SK-N-SH treated with all-trans-retinoic acid at 6 μM for 48 hours (cell line): Measurements from ENCODE around the gene HES4.

Experiments
- ARNTL ChIP-seq: fragments of 450-650 bp; formaldehyde crosslinking; IDR thresholded peaks from 2 replicates; pipeline ENCODE4 v1.5.0; 2020; ENCODE audit warnings: low read depth, mild to moderate bottlenecking, moderate library complexity, borderline replicate concordance
- BACH2 ChIP-seq: fragments of 250-450 bp; sonication (Bioruptor Pico); IDR thresholded peaks from 2 replicates; pipeline ENCODE4 v1.9.0; 2021; ENCODE audit warnings: mild to moderate bottlenecking, borderline replicate concordance
- ESRRG ChIP-seq: fragments of 250-450 bp; sonication (Bioruptor Pico); IDR thresholded peaks from 2 replicates; pipeline ENCODE4 v1.6.1; 2021; ENCODE audit warnings: mild to moderate bottlenecking
- GLIS3 ChIP-seq: fragments of 250-450 bp; sonication (Bioruptor Pico); IDR thresholded peaks from 2 replicates; pipeline ENCODE4 v1.5.0; 2020; ENCODE audit warnings: mild to moderate bottlenecking, moderate library complexity
- OSR1 ChIP-seq: fragments of 250-450 bp; sonication (Bioruptor Pico); IDR thresholded peaks from 2 replicates; pipeline ENCODE4 v1.8.0; 2022; ENCODE audit warnings: moderate library complexity, mild to moderate bottlenecking, inconsistent platforms
- PATZ1 ChIP-seq: fragments of 250-450 bp; sonication (Bioruptor Pico); IDR thresholded peaks from 2 replicates; pipeline ENCODE4 v1.8.0; 2020; ENCODE audit warnings: mild to moderate bottlenecking, moderate library complexity, borderline replicate concordance
- RARB ChIP-seq: fragments of 250-450 bp; sonication (Bioruptor Pico); IDR thresholded peaks from 2 replicates; pipeline ENCODE4 v1.8.0; 2021; ENCODE audit warnings: mild to moderate bottlenecking, moderate library complexity
- SNAI2 ChIP-seq: fragments of 250-450 bp; sonication (Bioruptor Pico); IDR thresholded peaks from 2 replicates; pipeline ENCODE4 v1.5.0; 2020; ENCODE audit warnings: mild to moderate bottlenecking, moderate library complexity
- TSHZ2 ChIP-seq: fragments of 250-450 bp; sonication (Bioruptor Pico); IDR thresholded peaks from 2 replicates; pipeline ENCODE4 v1.5.0; 2020; ENCODE audit warnings: mild to moderate bottlenecking, moderate library complexity
- ZC3H10 ChIP-seq: fragments of 250-450 bp; sonication (Bioruptor Pico); IDR thresholded peaks from 2 replicates; pipeline ENCODE4 v1.5.1; 2021; ENCODE audit warnings: mild to moderate bottlenecking, moderate library complexity
- ZFP3 ChIP-seq: fragments of 250-450 bp; sonication (Bioruptor Pico); IDR thresholded peaks from 2 replicates; pipeline ENCODE4 v1.5.0; 2020; ENCODE audit warnings: mild to moderate bottlenecking, moderate library complexity
- ZNF70 ChIP-seq: fragments of 450-650 bp; formaldehyde crosslinking; IDR thresholded peaks from 2 replicates; pipeline ENCODE4 v1.5.0; 2020; ENCODE audit warnings: mild to moderate bottlenecking, moderate library complexity
- TF ChIP-seq, protein P1 (sequence below): fragments of 250-450 bp; sonication (Bioruptor Pico); IDR thresholded peaks from 2 replicates; pipeline ENCODE4 v1.5.1; 2021; ENCODE audit warnings: mild to moderate bottlenecking, moderate library complexity

DNA sequence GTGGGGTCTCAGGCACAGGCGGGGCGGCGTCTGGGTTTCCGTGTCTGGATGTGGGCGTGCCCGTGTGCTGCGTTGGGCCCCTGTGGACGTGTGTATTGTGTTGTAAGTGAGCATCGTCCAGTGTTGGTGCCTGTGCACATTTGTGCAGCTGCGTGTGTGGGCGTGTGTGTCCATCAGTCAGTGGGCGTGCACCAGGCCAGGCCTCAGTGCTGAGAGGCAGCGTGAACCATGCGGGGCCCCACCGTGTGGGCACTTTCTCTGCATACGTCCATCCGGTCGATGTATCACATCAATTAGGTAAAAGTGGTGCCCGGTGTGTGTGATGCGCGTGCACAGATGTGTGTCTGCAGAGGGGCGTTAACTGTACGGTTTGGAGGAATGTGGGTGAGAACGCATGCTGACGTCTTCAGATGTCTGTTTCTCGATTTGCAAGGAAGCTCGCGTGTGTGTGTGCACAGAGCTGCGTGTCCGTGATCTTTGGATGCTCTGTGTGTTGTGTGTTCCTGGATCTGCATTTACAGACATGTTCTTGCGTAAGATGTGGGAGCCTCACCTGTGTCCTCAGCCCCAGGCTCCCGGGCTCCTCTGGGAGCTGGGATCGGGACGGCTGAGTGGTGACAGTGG is 44.7 kb upstream of the HES4 start:
- no peak for TF ChIP-seq PATZ1 (CRISPR knock-in tag)
- TF ChIP-seq GLIS3 (CRISPR knock-in tag), result no peak
- TF ChIP-seq, protein P1, sequence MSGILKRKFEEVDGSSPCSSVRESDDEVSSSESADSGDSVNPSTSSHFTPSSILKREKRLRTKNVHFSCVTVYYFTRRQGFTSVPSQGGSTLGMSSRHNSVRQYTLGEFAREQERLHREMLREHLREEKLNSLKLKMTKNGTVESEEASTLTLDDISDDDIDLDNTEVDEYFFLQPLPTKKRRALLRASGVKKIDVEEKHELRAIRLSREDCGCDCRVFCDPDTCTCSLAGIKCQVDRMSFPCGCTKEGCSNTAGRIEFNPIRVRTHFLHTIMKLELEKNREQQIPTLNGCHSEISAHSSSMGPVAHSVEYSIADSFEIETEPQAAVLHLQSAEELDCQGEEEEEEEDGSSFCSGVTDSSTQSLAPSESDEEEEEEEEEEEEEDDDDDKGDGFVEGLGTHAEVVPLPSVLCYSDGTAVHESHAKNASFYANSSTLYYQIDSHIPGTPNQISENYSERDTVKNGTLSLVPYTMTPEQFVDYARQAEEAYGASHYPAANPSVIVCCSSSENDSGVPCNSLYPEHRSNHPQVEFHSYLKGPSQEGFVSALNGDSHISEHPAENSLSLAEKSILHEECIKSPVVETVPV (CRISPR knock-in tag), result no peak
- TF ChIP-seq OSR1 (CRISPR knock-in tag), result no peak
- no peak for TF ChIP-seq BACH2 (CRISPR knock-in tag)
- TF ChIP-seq ZFP3 (CRISPR knock-in tag), result no peak
- no peak for TF ChIP-seq ARNTL (CRISPR knock-in tag)
- TF ChIP-seq RARB (CRISPR knock-in tag), result no peak
- TF ChIP-seq ESRRG (CRISPR knock-in tag), result no peak
- no peak for TF ChIP-seq ZC3H10 (CRISPR knock-in tag)
- no peak for TF ChIP-seq SNAI2 (CRISPR knock-in tag)
- TF ChIP-seq TSHZ2 (CRISPR knock-in tag), result no peak
- TF ChIP-seq ZNF70, result no peak
